H1 (cell line): ENCODE data around the gene MGRN1. TPM values are rescaled to one million over a fixed set of nuclear protein-coding genes. Genes with fewer than 3 reads are reported as not detected.

Experiments used
- CTCF ChIA-PET: fragments of 300-600 bp; sonication (Branson Sonifier 250); formaldehyde crosslinking; loops from one replicate; lab custom pipeline; 2021; ENCODE audit not compliant: partially characterized antibody; lab: Charles Lee
- POLR2A ChIA-PET: fragments of 300-600 bp; sonication (Branson Sonifier 250); formaldehyde crosslinking; loops from one replicate; lab custom pipeline; 2021; ENCODE audit warnings: inconsistent platforms; ENCODE audit not compliant: partially characterized antibody; lab: Charles Lee
- DNase-seq, 2 experiments: peaks; one replicate each; pipeline versions ENCODE4 v3.0.0 to v3.0.0-alpha.2; 2010 to 2022; ENCODE audit warnings: low spot score in 2 of 2, low read depth in 1 of 2, mixed read lengths in 1 of 2
- FAIRE-seq: peaks from 2 replicates; lab custom pipeline; 2011; peaks lifted over from hg19 to GRCh38; lab: Jason Lieb, UNC
- H2AFZ ChIP-seq: 2 replicates; pipeline ENCODE4 v1.8.1; 2012; ENCODE audit warnings: low read length, inconsistent platforms
- H2AK5ac ChIP-seq: 2 replicates; pipeline ENCODE4 v1.6.1; 2013; ENCODE audit warnings: low read depth, low read length
- H2BK120ac ChIP-seq: replicated peaks from 2 replicates; pipeline ENCODE3; 2013; ENCODE audit warnings: low read depth, low read length, inconsistent platforms
- H2BK12ac ChIP-seq: 2 replicates; pipeline ENCODE4 v1.6.1; 2013; ENCODE audit warnings: low read depth, low read length
- H2BK15ac ChIP-seq: 2 replicates; pipeline ENCODE4 v1.6.1; 2013; ENCODE audit warnings: low read length
- H2BK20ac ChIP-seq: 2 replicates; pipeline ENCODE4 v1.6.1; 2013; ENCODE audit warnings: low read length
- H2BK5ac ChIP-seq: 2 replicates; pipeline ENCODE4 v1.6.1; 2013; ENCODE audit warnings: low read depth, low read length
- H3K14ac ChIP-seq: 2 replicates; pipeline ENCODE4 v1.6.1; 2013; ENCODE audit warnings: inconsistent platforms; ENCODE audit not compliant: insufficient read length
- H3K18ac ChIP-seq: 2 replicates; pipeline ENCODE4 v1.6.1; 2013; ENCODE audit warnings: low read length; ENCODE audit errors: extremely low read depth
- H3K23ac ChIP-seq: 2 replicates; pipeline ENCODE4 v1.6.1; 2013; ENCODE audit warnings: inconsistent platforms; ENCODE audit not compliant: insufficient read length
- H3K23me2 ChIP-seq: 2 replicates; pipeline ENCODE4 v1.6.1; 2013; ENCODE audit warnings: low read depth, low read length
- H3K27ac ChIP-seq: 2 replicates; pipeline ENCODE4 v1.6.1; 2011; ENCODE audit warnings: low read depth, low read length, inconsistent platforms
- H3K27me3 ChIP-seq, 4 experiments: replicated peaks in 1 of 4; 1 replicate in 1 of 4; 2 replicates in 3 of 4; pipeline versions ENCODE4 v1.6.1 to v1.8.1; 2011 to 2013; ENCODE audit warnings: low read length in 3 of 4, mild to moderate bottlenecking in 3 of 4, inconsistent platforms in 2 of 4, mixed read lengths in 2 of 4, moderate library complexity in 1 of 4; ENCODE audit not compliant: control insufficient read depth in 3 of 4, insufficient read depth in 3 of 4; ENCODE audit errors: extremely low read depth in 1 of 4
- H3K36me3 ChIP-seq, 4 experiments: 2 replicates each; pipeline versions ENCODE4 v1.6.1 to v1.8.1; 2011 to 2013; ENCODE audit warnings: mild to moderate bottlenecking in 4 of 4, low read length in 3 of 4, moderate library complexity in 2 of 4, control low read depth in 1 of 4, inconsistent platforms in 1 of 4; ENCODE audit not compliant: insufficient read depth in 4 of 4, control insufficient read depth in 2 of 4
- H3K4ac ChIP-seq: replicated peaks from 2 replicates; pipeline ENCODE3; 2013; ENCODE audit warnings: low read length, low read depth, mixed read lengths, inconsistent platforms; ENCODE audit not compliant: insufficient read length
- H3K4me1 ChIP-seq, 4 experiments: replicated peaks in 1 of 4; 1 replicate in 1 of 4; 2 replicates in 3 of 4; pipeline versions ENCODE4 v1.6.1 to v1.8.1; 2011 to 2013; ENCODE audit warnings: low read length in 3 of 4, inconsistent platforms in 2 of 4, mixed read lengths in 1 of 4; ENCODE audit not compliant: insufficient read depth in 4 of 4, control insufficient read depth in 3 of 4
- H3K4me2 ChIP-seq, 2 experiments: 2 replicates each; pipeline versions ENCODE4 v1.6.1 to v1.8.1; 2011 to 2013; ENCODE audit warnings: low read depth in 2 of 2, low read length in 2 of 2, control low read depth in 1 of 2, inconsistent platforms in 1 of 2, mild to moderate bottlenecking in 1 of 2; ENCODE audit not compliant: insufficient read depth in 1 of 2
- H3K4me3 ChIP-seq, 4 experiments: fragments of 200-600, 300-600 bp in 1 of 4; sonication (generic), shearing (Covaris generic), sonication (Bioruptor Twin) in 1 of 4; 2 replicates each; pipeline versions ENCODE4 v1.5.1 to v1.8.1; 2011 to 2016; ENCODE audit warnings: low read length in 4 of 4, low read depth in 3 of 4, control low read depth in 2 of 4, inconsistent platforms in 2 of 4, mild to moderate bottlenecking in 2 of 4, mixed read lengths in 1 of 4, moderate library complexity in 1 of 4; ENCODE audit not compliant: insufficient read depth in 2 of 4; ENCODE audit errors: extremely low read depth in 1 of 4
- H3K56ac ChIP-seq: replicated peaks from 2 replicates; pipeline ENCODE3; 2013; ENCODE audit warnings: low read depth, mild to moderate bottlenecking, mixed read lengths, low read length, inconsistent platforms; ENCODE audit not compliant: insufficient read length
- H3K79me1 ChIP-seq: 2 replicates; pipeline ENCODE4 v1.6.1; 2013; ENCODE audit warnings: low read depth, low read length, control low read depth
- H3K79me2 ChIP-seq, 2 experiments: 2 replicates each; pipeline versions ENCODE4 v1.6.1 to v1.8.1; 2012 to 2013; ENCODE audit warnings: low read length in 2 of 2, mild to moderate bottlenecking in 2 of 2, inconsistent platforms in 1 of 2; ENCODE audit not compliant: insufficient read depth in 2 of 2, control insufficient read depth in 1 of 2
- H3K9ac ChIP-seq, 4 experiments: replicated peaks in 1 of 4; 1 replicate in 1 of 4; 2 replicates in 3 of 4; pipeline versions ENCODE4 v1.6.1 to v1.8.1; 2011 to 2013; ENCODE audit warnings: low read depth in 3 of 4, low read length in 3 of 4, control low read depth in 2 of 4, mild to moderate bottlenecking in 2 of 4, moderate library complexity in 2 of 4, inconsistent platforms in 1 of 4; ENCODE audit errors: extremely low read depth in 1 of 4
- H3K9me3 ChIP-seq, 2 experiments: 2 replicates each; pipeline versions ENCODE4 v1.6.1 to v1.8.1; 2012 to 2013; ENCODE audit warnings: mild to moderate bottlenecking in 2 of 2, moderate library complexity in 2 of 2, control low read depth in 1 of 2, inconsistent platforms in 1 of 2, low read depth in 1 of 2, low read length in 1 of 2, mixed read lengths in 1 of 2; ENCODE audit not compliant: insufficient read depth in 2 of 2
- H4K20me1 ChIP-seq, 2 experiments: replicated peaks in 1 of 2; 2 replicates each; pipeline versions ENCODE3 to v1.8.1; 2011 to 2013; ENCODE audit warnings: inconsistent platforms in 2 of 2, low read length in 2 of 2, mild to moderate bottlenecking in 1 of 2; ENCODE audit not compliant: insufficient read depth in 2 of 2, control insufficient read depth in 1 of 2
- H4K5ac ChIP-seq: 2 replicates; pipeline ENCODE4 v1.6.1; 2013; ENCODE audit warnings: low read length, low read depth, mixed read lengths, inconsistent platforms; ENCODE audit not compliant: insufficient read length
- H4K8ac ChIP-seq: 2 replicates; pipeline ENCODE4 v1.8.0; 2013; ENCODE audit warnings: mild to moderate bottlenecking, moderate library complexity, low read length, inconsistent platforms; ENCODE audit not compliant: insufficient read depth; ENCODE audit errors: extremely low read depth
- H4K91ac ChIP-seq: replicated peaks from 2 replicates; pipeline ENCODE3; 2013; ENCODE audit warnings: low read length, mixed read lengths, inconsistent platforms; ENCODE audit not compliant: insufficient read length
- HDAC2 ChIP-seq, 2 experiments: fragments of 300-600 bp in 1 of 2; sonication (generic) in 1 of 2; IDR thresholded peaks; 2 replicates each; pipeline ENCODE4 v1.6.1; 2011 to 2012; ENCODE audit warnings: low read depth in 2 of 2, low read length in 2 of 2, mild to moderate bottlenecking in 2 of 2, moderate library complexity in 2 of 2, borderline replicate concordance in 1 of 2, inconsistent platforms in 1 of 2
- KDM1A ChIP-seq: fragments of 200-600, 300-600 bp; sonication (generic); IDR thresholded peaks from 2 replicates; pipeline ENCODE4 v1.7.1; 2016; ENCODE audit warnings: mild to moderate bottlenecking, low read length, borderline replicate concordance
- RFX5 ChIP-seq: IDR thresholded peaks from 2 replicates; pipeline ENCODE4 v1.6.1; 2011; ENCODE audit warnings: low read depth, low read length, improper control_type of control experiment, borderline replicate concordance
- SIN3A ChIP-seq, 2 experiments: IDR thresholded peaks in 1 of 2; conservative IDR thresholded peaks in 1 of 2; 2 replicates each; pipeline ENCODE4 v1.6.1; 2011 to 2012; ENCODE audit warnings: low read length in 2 of 2, improper control_type of control experiment in 1 of 2, low read depth in 1 of 2, mild to moderate bottlenecking in 1 of 2
- SIRT6 ChIP-seq: IDR thresholded peaks from one replicate; pipeline ENCODE4 v1.7.1; 2012; ENCODE audit warnings: low read length, inconsistent platforms
- TAF1 ChIP-seq: IDR thresholded peaks from 2 replicates; pipeline ENCODE4 v1.6.1; 2011; ENCODE audit warnings: mild to moderate bottlenecking, low read depth, low read length
- WGBS, 2 experiments: shearing (Covaris generic) in 1 of 2; methylation state at CpG; one replicate each; pipeline versions ENCODE4 v1.1.6 to v1.1.7; 2013 to 2015; ENCODE audit warnings: low lambda C conversion rate in 2 of 2, mixed read lengths in 2 of 2, inconsistent platforms in 1 of 2, low coverage in 1 of 2, missing lambda C conversion rate in 1 of 2; ENCODE audit not compliant: insufficient replicate concordance in 2 of 2, insufficient coverage in 1 of 2, insufficient read length in 1 of 2; ENCODE audit errors: extremely low coverage in 1 of 2, missing lambda C conversion rate in 1 of 2; 5-methylcytosine and 5-hydroxymethylcytosine counted together
- polyA plus RNA-seq, 7 experiments: library from polyadenylated mRNA; depleted of rRNA in 3 of 7; stranded (reverse) in 5 of 7; unstranded in 2 of 7; fragments of >200 nt in 5 of 7; fragments of 200-250 nt in 2 of 7; gene quantifications; 1 replicate in 5 of 7; 2 replicates in 1 of 7; 4 replicates in 1 of 7; pipeline versions ENCODE4 v1.2.1 to v1.2.3, GENCODE V29; 2011 to 2013; ENCODE audit warnings: missing spikeins in 2 of 7, mixed read lengths in 2 of 7
- total RNA-seq: library from RNA; stranded (reverse); fragmentation: NEBNext Ultra II Directional; extraction: Animal tissue kit (Norgen Biotek cat#: 25700); gene quantifications from 2 replicates; pipeline ENCODE4 v1.2.1, GENCODE V29; 2021

The MGRN1 gene
- total and polyA plus RNA-seq, 2 of the 8 experiments (the other 6 are each of a cell fraction or from before 2014, with no cell fraction given), result 15.0 to 82.3 TPM

DNA sequence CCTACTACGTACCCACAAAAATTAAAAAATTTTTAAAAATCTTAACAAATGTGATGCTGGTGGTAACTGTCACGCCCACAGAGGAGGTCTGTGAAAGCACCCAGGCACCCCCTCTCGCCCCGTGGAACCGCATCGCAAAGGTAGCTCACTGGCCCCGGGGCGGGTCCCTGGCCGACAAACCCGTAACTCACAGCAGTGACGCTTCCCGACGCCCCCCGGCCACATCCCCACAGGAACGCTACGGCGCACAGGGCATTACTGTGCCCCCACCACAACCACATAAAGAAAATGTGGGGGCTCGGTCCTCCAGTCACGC lies 109.1 kb downstream of the MGRN1 start:
- H3K4me2 ChIP-seq, result peak overlapping the region; percentile 85 to 92
- H3K27ac ChIP-seq, result peak overlapping the region; percentile 59; the same call in 1 of the 2 replicates
- WGBS, 2 experiments, result 2% methylated on average over 19 of the region's 19 CpGs; no CpG with 5 or more reads in 1 of the 2 experiments
- H3K4me1 ChIP-seq, result peaks cover 0 to 4% (median 0%) of the 10 kb centered on the region in 4 experiments; a peak in 2 of 7 replicates
- TF ChIP-seq SIRT6, result no peak
- TF ChIP-seq SIN3A (conservative IDR thresholded peaks at IDR 0.05 in 1 of 2, IDR thresholded peaks at IDR 0.05 in 1 of 2; ENCODE audit: low read depth in 1 of 2, low read length in 2 of 2), result no peak
- TF ChIP-seq TAF1, result no peak
- no peak for TF ChIP-seq HDAC2 (IDR thresholded peaks at IDR 0.05; ENCODE audit: borderline replicate concordance in 1 of 2, low read depth in 2 of 2, low read length in 2 of 2)
- TF ChIP-seq KDM1A, result no peak
- TF ChIP-seq RFX5, result no peak
- H3K23me2 ChIP-seq, result peaks cover 10% of the 10 kb centered on the region; the same call in 1 of the 2 replicates
- H2AK5ac ChIP-seq, result no peak overlapping the region
- H2BK5ac ChIP-seq, result peak overlapping the region; percentile 71; the same call in 1 of the 2 replicates
- ChIA-PET CTCF (interaction anchor here (1.1 to 2.3 kb wide), 7 partner anchors 11 to 163 kb away, joined by 3 to 9 read pairs (median 4); partner anchors contain the start of gene NUDT16L1), POLR2A (interaction anchor here (0.7 to 5.0 kb wide), 20 partner anchors 9 to 202 kb away, joined by 3 to 30 read pairs (median 4); partner anchors contain the start of genes GLYR1, NUDT16L1, ROGDI and UBN1)
- peaks cover 4 to 26% of the 10 kb centered on the region in 2 experiments; a peak in 3 of 4 replicates for H3K79me2 ChIP-seq
- no peak overlapping the region for H2BK120ac ChIP-seq
- H3K9me3 ChIP-seq, result no peaks in the 10 kb centered on the region
- H4K5ac ChIP-seq, result peak overlapping the region; percentile 85
- peak overlapping the region; percentile 5 to 82 (median 78); a peak in 6 of 7 replicates for H3K9ac ChIP-seq
- H3K4ac ChIP-seq, result peak overlapping the region; percentile 54
- peak overlapping the region; percentile 71; the same call in 1 of the 2 replicates for H3K18ac ChIP-seq
- no peak overlapping the region for H2BK20ac ChIP-seq
- H3K4me3 ChIP-seq, result peak overlapping the region; percentile 59 to 97 (median 92)
- peaks cover 5% of the 10 kb centered on the region; the same call in 1 of the 2 replicates for H3K79me1 ChIP-seq
- H3K27me3 ChIP-seq, result peaks cover 0 to 4% (median under 1%) of the 10 kb centered on the region in 4 experiments; a peak in 2 of 7 replicates
- H4K8ac ChIP-seq, result peak overlapping the region; percentile 42
- H2AFZ ChIP-seq, result peak overlapping the region; percentile 82; the same call in 1 of the 2 replicates
- H3K23ac ChIP-seq, result no peak overlapping the region
- no peak overlapping the region for H2BK15ac ChIP-seq
- no peak overlapping the region for H3K14ac ChIP-seq
- peaks cover 3 to 11% (median 4%) of the 10 kb centered on the region in 4 experiments; a peak in 6 of 8 replicates for H3K36me3 ChIP-seq
- peaks cover 0 to 2% of the 10 kb centered on the region in 2 experiments for H4K20me1 ChIP-seq
- FAIRE-seq (no peak), DNase-seq (no peak)
- H2BK12ac ChIP-seq, result no peak overlapping the region
- H3K56ac ChIP-seq, result peak overlapping the region; percentile 62
- H4K91ac ChIP-seq, result no peak overlapping the region
